ENCODE results near the gene FGF4.

GRCh38 chr11:69818231-69818602 is 43.1 kb upstream of the FGF4 start:
- TF ChIP-seq POLR2A (IDR thresholded peaks at IDR 0.05) (no peak), CTCF (IDR thresholded peaks at IDR 0.05) (no peak)

Data from body of pancreas (tissue), 4 donors.